HFFc6 (cell line): Measurements from ENCODE around the gene PIANP. TPM values are rescaled to one million over a fixed set of nuclear protein-coding genes. Genes with fewer than 3 reads are reported as not detected.
"Not testable (repeated sequence)": the region's sequence is repeated elsewhere in the genome, so short reads cannot be mapped to it uniquely, and the experiment has no call there.

Experiments
- DNase-seq: peaks from one replicate; pipeline ENCODE4 v3.0.0-alpha.2; 2018
- H3K27ac Mint-ChIP-seq: 2 replicates; pipeline ENCODE4 v1.8.0; 2020; ENCODE audit warnings: mild to moderate bottlenecking, mixed read lengths
- H3K27me3 Mint-ChIP-seq: 2 replicates; pipeline ENCODE4 v1.8.0; 2021; ENCODE audit warnings: mild to moderate bottlenecking, moderate library complexity, mixed read lengths; ENCODE audit not compliant: insufficient read depth
- H3K36me3 Mint-ChIP-seq: 2 replicates; pipeline ENCODE4 v1.8.0; 2021; ENCODE audit warnings: low read depth, mixed read lengths
- H3K4me1 Mint-ChIP-seq: 2 replicates; pipeline ENCODE4 v1.8.0; 2020; ENCODE audit warnings: low read depth, mixed read lengths
- H3K4me3 Mint-ChIP-seq: 2 replicates; pipeline ENCODE4 v1.8.0; 2020; ENCODE audit warnings: mild to moderate bottlenecking, moderate library complexity, mixed read lengths
- H3K9me3 Mint-ChIP-seq: 2 replicates; pipeline ENCODE4 v1.8.0; 2020; ENCODE audit warnings: mild to moderate bottlenecking, mixed read lengths
- long read RNA-seq: library from polyadenylated mRNA; unstranded; transcript quantifications from one replicate; pipeline ENCODE4 v2.0.0, GENCODE V29; 2019
- total RNA-seq, 6 experiments: library from RNA; stranded (reverse); fragmentation: NEBNext Ultra II Directional; extraction: Animal tissue kit (Norgen Biotek cat#: 25700); gene quantifications; 2 replicates in 1 of 6; 3 replicates in 5 of 6; pipeline ENCODE4 v1.2.3, GENCODE V29; 2021
- TF ChIP-seq, protein P1 (sequence below): fragments of 200-600 bp; sonication (generic); IDR thresholded peaks from 2 replicates; pipeline ENCODE4 v1.5.0; 2021; ENCODE audit warnings: antibody characterized with exemption, mild to moderate bottlenecking

PIANP gene
- total RNA-seq = 1 to 10 TPM; 2.6 to 4.6 (median 3.8) TPM
- long read RNA-seq, partial matches to known transcripts = 2 of 2 reads
- long read RNA-seq, other reads (novel, unspliced or antisense) = 0 of 2 reads

- peak within 1 kb of the TSS; percentile 85 for H3K4me3 Mint-ChIP-seq
- TF ChIP-seq, protein P1, sequence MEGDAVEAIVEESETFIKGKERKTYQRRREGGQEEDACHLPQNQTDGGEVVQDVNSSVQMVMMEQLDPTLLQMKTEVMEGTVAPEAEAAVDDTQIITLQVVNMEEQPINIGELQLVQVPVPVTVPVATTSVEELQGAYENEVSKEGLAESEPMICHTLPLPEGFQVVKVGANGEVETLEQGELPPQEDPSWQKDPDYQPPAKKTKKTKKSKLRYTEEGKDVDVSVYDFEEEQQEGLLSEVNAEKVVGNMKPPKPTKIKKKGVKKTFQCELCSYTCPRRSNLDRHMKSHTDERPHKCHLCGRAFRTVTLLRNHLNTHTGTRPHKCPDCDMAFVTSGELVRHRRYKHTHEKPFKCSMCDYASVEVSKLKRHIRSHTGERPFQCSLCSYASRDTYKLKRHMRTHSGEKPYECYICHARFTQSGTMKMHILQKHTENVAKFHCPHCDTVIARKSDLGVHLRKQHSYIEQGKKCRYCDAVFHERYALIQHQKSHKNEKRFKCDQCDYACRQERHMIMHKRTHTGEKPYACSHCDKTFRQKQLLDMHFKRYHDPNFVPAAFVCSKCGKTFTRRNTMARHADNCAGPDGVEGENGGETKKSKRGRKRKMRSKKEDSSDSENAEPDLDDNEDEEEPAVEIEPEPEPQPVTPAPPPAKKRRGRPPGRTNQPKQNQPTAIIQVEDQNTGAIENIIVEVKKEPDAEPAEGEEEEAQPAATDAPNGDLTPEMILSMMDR = no peak
- no peaks in the 10 kb centered on the region for H3K36me3 Mint-ChIP-seq
- peak within 1 kb of the TSS; percentile 26; the same call in 1 of the 2 replicates for H3K27ac Mint-ChIP-seq
- H3K4me1 Mint-ChIP-seq = peaks cover 33% of the 10 kb centered on the region
- H3K9me3 Mint-ChIP-seq = no peaks in the 10 kb centered on the region
- no peak for DNase-seq
- H3K27me3 Mint-ChIP-seq = peaks cover 39% of the 10 kb centered on the region
Measured at GRCh38 chr12:6700646-6701051, at the start of gene PIANP. PIANP (minus strand) TSS chr12:6700815; CDS start chr12:6698061, 2,754 bp downstream.

- H3K27ac Mint-ChIP-seq = no peak overlapping the region
- H3K4me1 Mint-ChIP-seq = peaks cover 22% of the 10 kb centered on the region
- H3K27me3 Mint-ChIP-seq = peaks cover 12% of the 10 kb centered on the region
- TF ChIP-seq, protein P1 = no peak
- H3K9me3 Mint-ChIP-seq = no peaks in the 10 kb centered on the region
- no peak overlapping the region for H3K4me3 Mint-ChIP-seq
- DNase-seq = no peak
- peaks cover 36% of the 10 kb centered on the region for H3K36me3 Mint-ChIP-seq
Measured at GRCh38 chr12:6748761-6749160, 48.1 kb upstream of the PIANP start.

DNA sequence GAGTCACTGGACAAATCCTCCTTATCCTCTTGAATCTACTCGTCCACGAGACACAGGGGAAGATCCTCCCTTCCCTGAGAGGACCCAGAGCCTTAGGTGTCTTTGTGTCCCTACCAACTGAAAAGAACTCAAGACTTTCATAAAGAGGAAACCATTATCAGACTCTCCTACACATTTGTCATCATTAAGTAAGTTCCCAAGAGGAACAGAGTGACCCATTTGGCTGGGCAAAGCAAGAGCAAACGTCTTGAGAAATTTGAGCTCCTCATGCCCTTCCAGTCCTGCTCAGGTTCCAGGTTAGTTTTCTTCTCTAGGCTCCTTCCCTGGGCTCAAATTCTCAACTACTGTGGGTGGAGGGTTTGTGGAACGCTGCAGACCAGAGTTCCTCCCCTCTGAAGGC, 46.6 kb upstream of the PIANP start:
- H3K27ac Mint-ChIP-seq = peak overlapping the region; percentile 61

GRCh38 chr12:6745741-6746525, 45.3 kb upstream of the PIANP start:
- peak overlapping the region; percentile 24; the same call in 1 of the 2 replicates for H3K27ac Mint-ChIP-seq
- TF ChIP-seq, protein P1 = no peak
- H3K36me3 Mint-ChIP-seq = peaks cover 22% of the 10 kb centered on the region
- no peaks in the 10 kb centered on the region for H3K9me3 Mint-ChIP-seq
- H3K27me3 Mint-ChIP-seq = peaks cover 10% of the 10 kb centered on the region
- no peak overlapping the region for H3K4me3 Mint-ChIP-seq
- DNase-seq = no peak
- H3K4me1 Mint-ChIP-seq = peaks cover 5% of the 10 kb centered on the region

More for the DNA sequence above, 46.6 kb upstream of the PIANP start:
- no peak for DNase-seq
- Mint-ChIP-seq H3K27me3 (peaks cover 10% of the 10 kb centered on the region), H3K9me3 (no peaks in the 10 kb centered on the region), H3K4me1 (peaks cover 17% of the 10 kb centered on the region), H3K36me3 (peaks cover 33% of the 10 kb centered on the region), H3K4me3 (no peak overlapping the region)
- TF ChIP-seq, protein P1 = no peak

DNA sequence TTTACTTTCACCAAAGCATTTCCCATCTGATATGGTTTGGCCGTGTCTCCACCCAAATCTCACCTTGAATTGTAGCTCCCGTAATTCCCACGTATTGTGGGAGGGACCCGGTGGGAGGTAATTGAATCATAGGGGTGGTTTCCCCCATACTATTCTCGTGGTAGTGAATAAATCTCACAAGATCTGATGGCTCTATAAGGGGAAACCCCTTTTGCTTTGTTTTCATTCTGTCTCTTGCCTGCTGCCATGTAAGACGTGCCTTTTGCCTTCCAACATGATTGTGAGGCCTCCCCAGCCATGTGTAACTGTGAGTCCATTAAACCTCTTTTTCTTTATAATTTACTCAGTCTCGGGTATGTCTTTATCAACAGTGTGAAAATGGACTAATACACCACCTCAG, 42.7 kb upstream of the PIANP start:
- not testable (repeated sequence) for H3K4me3 Mint-ChIP-seq, H3K9me3 Mint-ChIP-seq, H3K27ac Mint-ChIP-seq, DNase-seq, H3K4me1 Mint-ChIP-seq
- peaks cover 14% of the 10 kb centered on the region for H3K36me3 Mint-ChIP-seq
- H3K27me3 Mint-ChIP-seq = peaks cover 10% of the 10 kb centered on the region

DNA sequence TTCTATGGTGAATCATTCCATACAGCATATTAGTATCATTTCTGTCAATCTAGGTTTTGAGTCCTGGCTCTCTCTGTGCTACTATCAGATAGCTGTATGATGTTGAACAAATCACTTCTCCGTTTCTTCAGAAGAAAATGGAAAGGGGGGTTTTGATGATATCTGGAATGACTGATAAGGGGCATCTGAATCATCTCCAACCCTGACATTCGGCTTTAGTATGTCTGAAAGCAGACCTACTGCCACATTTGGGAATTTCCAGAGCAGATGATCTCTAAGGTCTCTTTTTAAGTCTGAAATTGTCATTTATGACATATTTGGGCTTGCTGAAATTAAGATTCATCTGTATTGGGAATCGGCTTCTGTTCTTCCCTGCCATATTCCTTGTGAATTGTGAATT, 42.2 kb upstream of the PIANP start:
- TF ChIP-seq, protein P1 = no peak
- no peak overlapping the region for H3K27ac Mint-ChIP-seq
- no peak for DNase-seq
- no peaks in the 10 kb centered on the region for H3K9me3 Mint-ChIP-seq
- no peak overlapping the region for H3K4me3 Mint-ChIP-seq
- peaks cover 9% of the 10 kb centered on the region for H3K36me3 Mint-ChIP-seq
- peaks cover 6% of the 10 kb centered on the region for H3K27me3 Mint-ChIP-seq
- no peaks in the 10 kb centered on the region; the same call in 1 of the 2 replicates for H3K4me1 Mint-ChIP-seq

- H3K9me3 Mint-ChIP-seq, H3K27ac Mint-ChIP-seq: not testable (repeated sequence)
Measured at GRCh38 chr12:6742080-6742479, 41.5 kb upstream of the PIANP start.

More at GRCh38 chr12:6742080-6742479, 41.5 kb upstream of the PIANP start:
- not testable (repeated sequence) for H3K27me3 Mint-ChIP-seq, DNase-seq, H3K36me3 Mint-ChIP-seq, H3K4me1 Mint-ChIP-seq, H3K4me3 Mint-ChIP-seq
